IMR-90 (cell line): ENCODE measurements around the gene LRRC4. TPM values are rescaled to one million over a fixed set of nuclear protein-coding genes. Genes with fewer than 3 reads are reported as not detected.

Experiments used
- ATAC-seq: fragments of 200-7000 bp; cut with Tn5 transposase; 2 replicates; pipeline ENCODE4 v1.9.1; 2020; ENCODE audit warnings: low read depth, mild to moderate bottlenecking, moderate library complexity
- BruUV-seq: library from RNA; stranded (reverse); fragments of 400-500 nt; replicated peaks from 2 replicates; lab custom pipeline; 2021; lab: Mats Ljungman, UMichigan
- CTCF ChIA-PET: fragments of 300-600 bp; formaldehyde crosslinking; extraction: SDS; loops from one replicate; lab custom pipeline; 2021; ENCODE audit warnings: antibody characterized with exemption; lab: Yijun Ruan, JAX
- POLR2A ChIA-PET: fragments of 300-600 bp; sonication (Branson Sonifier 250); formaldehyde crosslinking; loops from one replicate; lab custom pipeline; 2022; ENCODE audit warnings: antibody characterized with exemption; ENCODE audit not compliant: unreplicated experiment; lab: Charles Lee
- DNase-seq: peaks from one replicate; pipeline ENCODE4 v3.0.0; 2013
- H2AFZ ChIP-seq: replicated peaks from 2 replicates; pipeline ENCODE3; 2013; ENCODE audit warnings: low read length, mild to moderate bottlenecking; ENCODE audit not compliant: poor library complexity
- H2AK5ac ChIP-seq: 2 replicates; pipeline ENCODE4 v1.6.1; 2013; ENCODE audit warnings: low read depth, low read length, inconsistent platforms
- H2AK9ac ChIP-seq: replicated peaks from 2 replicates; pipeline ENCODE3; 2013; ENCODE audit warnings: mild to moderate bottlenecking, low read depth, low read length, moderate library complexity; ENCODE audit not compliant: poor library complexity
- H2BK120ac ChIP-seq: 2 replicates; pipeline ENCODE4 v1.6.1; 2013; ENCODE audit warnings: low read depth, low read length, inconsistent platforms
- H2BK15ac ChIP-seq: 3 replicates; pipeline ENCODE4 v1.6.1; 2013; ENCODE audit warnings: low read depth, low read length, inconsistent platforms
- H2BK20ac ChIP-seq: 2 replicates; pipeline ENCODE4 v1.6.1; 2013; ENCODE audit warnings: low read depth, mild to moderate bottlenecking, inconsistent platforms, low read length, moderate library complexity
- H2BK5ac ChIP-seq: 2 replicates; pipeline ENCODE4 v1.6.1; 2013; ENCODE audit warnings: mild to moderate bottlenecking, low read depth, low read length, inconsistent platforms; ENCODE audit not compliant: poor library complexity, severe bottlenecking
- H3K14ac ChIP-seq: replicated peaks from 2 replicates; pipeline ENCODE4 v1.6.1; 2013; ENCODE audit warnings: low read depth, low read length, inconsistent platforms
- H3K18ac ChIP-seq: 2 replicates; pipeline ENCODE4 v1.6.1; 2013; ENCODE audit warnings: low read depth, low read length, control low read depth
- H3K23ac ChIP-seq: 2 replicates; pipeline ENCODE4 v1.6.1; 2013; ENCODE audit warnings: low read depth, low read length, inconsistent platforms
- H3K27ac ChIP-seq: 2 replicates; pipeline ENCODE4 v1.5.1; 2013; ENCODE audit warnings: mild to moderate bottlenecking, control low read depth, low read length; ENCODE audit not compliant: insufficient read depth
- H3K27me3 ChIP-seq: 2 replicates; pipeline ENCODE4 v1.6.1; 2013; ENCODE audit warnings: low read length; ENCODE audit not compliant: control insufficient read depth, insufficient read depth
- H3K36me3 ChIP-seq: 2 replicates; pipeline ENCODE4 v1.6.1; 2013; ENCODE audit warnings: low read length, mixed read lengths; ENCODE audit not compliant: control insufficient read depth, insufficient read depth
- H3K4ac ChIP-seq: 2 replicates; pipeline ENCODE4 v1.6.1; 2013; ENCODE audit warnings: low read depth, low read length, inconsistent platforms
- H3K4me1 ChIP-seq: 2 replicates; pipeline ENCODE4 v1.6.1; 2013; ENCODE audit warnings: low read length, mixed read lengths; ENCODE audit not compliant: control insufficient read depth, insufficient read depth
- H3K4me2 ChIP-seq: 2 replicates; pipeline ENCODE4 v1.6.1; 2013; ENCODE audit warnings: low read depth, mild to moderate bottlenecking, control low read depth, low read length, moderate library complexity
- H3K4me3 ChIP-seq: 2 replicates; pipeline ENCODE4 v1.5.1; 2013; ENCODE audit warnings: low read depth, mild to moderate bottlenecking, control low read depth, low read length, moderate library complexity; ENCODE audit not compliant: insufficient read depth
- H3K56ac ChIP-seq: 2 replicates; pipeline ENCODE4 v1.6.1; 2013; ENCODE audit warnings: low read length, inconsistent platforms; ENCODE audit not compliant: insufficient read depth; ENCODE audit errors: extremely low read depth
- H3K79me1 ChIP-seq, 2 experiments: 2 replicates each; pipeline ENCODE4 v1.6.1; 2013; ENCODE audit warnings: low read length in 2 of 2, inconsistent platforms in 1 of 2, low read depth in 1 of 2
- H3K9ac ChIP-seq: 2 replicates; pipeline ENCODE4 v1.6.1; 2013; ENCODE audit warnings: low read depth, low read length, control low read depth
- H3K9me1 ChIP-seq: 2 replicates; pipeline ENCODE4 v1.6.1; 2013; ENCODE audit warnings: low read length, inconsistent platforms; ENCODE audit not compliant: insufficient read depth
- H3K9me3 ChIP-seq: 2 replicates; pipeline ENCODE4 v1.6.1; 2013; ENCODE audit warnings: low read length; ENCODE audit not compliant: control insufficient read depth, insufficient read depth
- H4K20me1 ChIP-seq: 2 replicates; pipeline ENCODE4 v1.6.1; 2013; ENCODE audit warnings: low read length, inconsistent platforms; ENCODE audit not compliant: insufficient read depth
- H4K5ac ChIP-seq: 2 replicates; pipeline ENCODE4 v1.6.1; 2013; ENCODE audit warnings: mild to moderate bottlenecking, low read depth, low read length, control low read depth
- H4K8ac ChIP-seq, 2 experiments: 2 replicates each; pipeline ENCODE4 v1.6.1; 2013; ENCODE audit warnings: low read depth in 2 of 2, low read length in 2 of 2, control low read depth in 1 of 2, inconsistent platforms in 1 of 2
- H4K91ac ChIP-seq: 2 replicates; pipeline ENCODE4 v1.6.1; 2013; ENCODE audit warnings: low read depth, low read length, inconsistent platforms; ENCODE audit not compliant: insufficient read depth
- CTCF ChIP-seq: conservative IDR thresholded peaks from 2 replicates; pipeline ENCODE4 v1.5.1; 2012; ENCODE audit warnings: mild to moderate bottlenecking, low read depth, low read length, improper control_type of control experiment
- MAZ ChIP-seq: IDR thresholded peaks from 2 replicates; pipeline ENCODE4 v1.6.1; 2012; ENCODE audit warnings: low read depth, mild to moderate bottlenecking, low read length, improper control_type of control experiment, moderate library complexity, borderline replicate concordance
- RAD21 ChIP-seq: IDR thresholded peaks from 2 replicates; pipeline ENCODE4 v1.6.1; 2012; ENCODE audit warnings: low read length, improper control_type of control experiment
- RFX5 ChIP-seq: IDR thresholded peaks from 2 replicates; pipeline ENCODE4 v1.8.0; 2012; ENCODE audit warnings: low read depth, mild to moderate bottlenecking, low read length, moderate library complexity
- SMC3 ChIP-seq: fragments of 150-350 bp; IDR thresholded peaks from 2 replicates; pipeline ENCODE4 v1.6.1; 2016; ENCODE audit warnings: low read depth, mild to moderate bottlenecking, antibody characterized with exemption, low read length, moderate library complexity
- USF2 ChIP-seq: fragments of 150-350 bp; IDR thresholded peaks from 2 replicates; pipeline ENCODE4 v1.6.1; 2017; ENCODE audit warnings: mild to moderate bottlenecking, antibody characterized with exemption, low read length, low read depth
- WGBS, 2 experiments: methylation state at CpG; one replicate each; pipeline versions ENCODE4 v1.1.5 to v1.1.7; 2013; ENCODE audit warnings: missing lambda C conversion rate in 2 of 2; ENCODE audit not compliant: insufficient read length in 1 of 2; ENCODE audit errors: extremely low coverage in 2 of 2; 5-methylcytosine and 5-hydroxymethylcytosine counted together
- dilution Hi-C: fragments of 300-500 bp; cut with HindIII; formaldehyde crosslinking; loops from one replicate; pipeline ENCODE4 v1.14.3; 2018; ENCODE audit warnings: low sequenced_read_pairs; ENCODE audit not compliant: unreplicated experiment
- in situ Hi-C: fragments of 300-500 bp; cut with MboI; formaldehyde crosslinking; loops from 3 replicates; pipeline ENCODE4 v1.14.3; 2019; ENCODE audit warnings: low sequenced_read_pairs, inconsistent platforms, mixed read lengths
- intact Hi-C: fragments of 100-400 bp; cut with micrococcal nuclease; formaldehyde crosslinking; loops from 2 replicates; pipeline ENCODE4 v1.10.0; 2022
- polyA plus RNA-seq, 3 experiments: library from polyadenylated mRNA; depleted of rRNA; stranded (reverse); fragments of >200 nt; gene quantifications; 2 replicates each; pipeline ENCODE4 v1.2.3, GENCODE V29; 2012; ENCODE audit warnings: low replicate concordance in 1 of 3
- total RNA-seq: library from RNA; depleted of rRNA; stranded (reverse); fragments of >200 nt; gene quantifications from 2 replicates; pipeline ENCODE4 v1.2.3, GENCODE V29; 2012

The LRRC4 gene
- total and polyA plus RNA-seq, 2 of the 4 experiments (the other 2 are of a cell fraction) = 0.54 to 0.55 TPM

GRCh38 chr7:128035712-128036111 is 4.5 kb upstream of the LRRC4 start:
- H3K9ac ChIP-seq = no peak overlapping the region
- H3K79me1 ChIP-seq = peaks cover 27 to 43% of the 10 kb centered on the region in 2 experiments
- H3K9me3 ChIP-seq = no peaks in the 10 kb centered on the region
- H4K91ac ChIP-seq = no peak overlapping the region
- H3K27me3 ChIP-seq = no peaks in the 10 kb centered on the region
- ChIA-PET CTCF (interaction anchor here (0.9 to 1.2 kb wide), 2 partner anchors 10 to 328 kb away, joined by 3 to 4 read pairs; no protein-coding TSS in a partner anchor), POLR2A (no interaction called here)
- no peak overlapping the region for H3K27ac ChIP-seq
- H2AK9ac ChIP-seq = no peak overlapping the region
- in situ Hi-C loops = no loop called here
- dilution Hi-C loops = no loop called here
- no peak overlapping the region for H3K18ac ChIP-seq
- no peak overlapping the region for H2AK5ac ChIP-seq
- H3K4me2 ChIP-seq = no peak overlapping the region
- no peak overlapping the region for H2AFZ ChIP-seq
- no peak overlapping the region for H2BK20ac ChIP-seq
- H3K4me3 ChIP-seq = no peak overlapping the region
- DNase-seq = no peak
- no peak overlapping the region for H3K4ac ChIP-seq
- ATAC-seq = no peak
- H3K9me1 ChIP-seq = 0 out of 2 replicates have a peak, but pooled peaks cover 5% of the 10 kb centered on the region
- TF ChIP-seq CTCF = peak; percentile 39; the same call in 1 of the 2 replicates
- TF ChIP-seq RAD21 = peak; percentile 51
- no peak for TF ChIP-seq MAZ
- no peak for TF ChIP-seq RFX5
- 0 out of 2 replicates have a peak, but pooled peaks have one; percentile 18 for TF ChIP-seq SMC3
- no peak for TF ChIP-seq USF2
- H3K14ac ChIP-seq = no peak overlapping the region
- WGBS, 2 experiments = no CpG with 5 or more reads among the region's 3 CpGs
- H4K8ac ChIP-seq = no peak overlapping the region
- no peak overlapping the region for H3K56ac ChIP-seq
- no peak overlapping the region for H3K23ac ChIP-seq
- H4K5ac ChIP-seq = no peak overlapping the region
- intact Hi-C loops = loop anchor here (1.0 to 10.0 kb wide), 2 partner anchors 174 to 451 kb away; partner anchors contain the start of genes ARF5 and GCC1
- no peaks in the 10 kb centered on the region for H3K36me3 ChIP-seq
- peaks cover 53% of the 10 kb centered on the region for H4K20me1 ChIP-seq
- H2BK5ac ChIP-seq = no peak overlapping the region
- no peak overlapping the region for H2BK120ac ChIP-seq
- peaks cover 5% of the 10 kb centered on the region; the same call in 1 of the 2 replicates for H3K4me1 ChIP-seq
- BruUV-seq = no TSS peak
- no peak overlapping the region for H2BK15ac ChIP-seq
